Neural cell (in vitro differentiated cells): ENCODE measurements around the gene GAPDHS.

Experiments
- EP300 ChIP-seq: fragments of 450-650 bp; conservative IDR thresholded peaks from 2 replicates; pipeline ENCODE4 v1.6.1; 2014; ENCODE audit warnings: antibody characterized with exemption, mild to moderate bottlenecking, moderate library complexity; ENCODE audit not compliant: poor library complexity, severe bottlenecking
- EZH2 ChIP-seq: fragments of 200-600, 300-800 bp; shearing (Covaris generic), sonication (generic); IDR thresholded peaks from 2 replicates; pipeline ENCODE4 v1.6.1; 2014; ENCODE audit warnings: antibody characterized with exemption, low read length, borderline replicate concordance, mild to moderate bottlenecking; ENCODE audit not compliant: insufficient read depth, poor library complexity, severe bottlenecking
- POLR2AphosphoS5 ChIP-seq: IDR thresholded peaks from 2 replicates; pipeline ENCODE4 v1.6.1; 2012
- SMC3 ChIP-seq: fragments of 450-650 bp; conservative IDR thresholded peaks from 2 replicates; pipeline ENCODE4 v1.6.1; 2014; ENCODE audit warnings: antibody characterized with exemption, mild to moderate bottlenecking, moderate library complexity; ENCODE audit not compliant: poor library complexity
- TF ChIP-seq, protein P1 (sequence below): fragments of 450-650 bp; IDR thresholded peaks from 2 replicates; pipeline ENCODE4 v1.5.1; 2014; ENCODE audit warnings: antibody characterized with exemption, mild to moderate bottlenecking, moderate library complexity; ENCODE audit not compliant: poor library complexity, severe bottlenecking

DNA sequence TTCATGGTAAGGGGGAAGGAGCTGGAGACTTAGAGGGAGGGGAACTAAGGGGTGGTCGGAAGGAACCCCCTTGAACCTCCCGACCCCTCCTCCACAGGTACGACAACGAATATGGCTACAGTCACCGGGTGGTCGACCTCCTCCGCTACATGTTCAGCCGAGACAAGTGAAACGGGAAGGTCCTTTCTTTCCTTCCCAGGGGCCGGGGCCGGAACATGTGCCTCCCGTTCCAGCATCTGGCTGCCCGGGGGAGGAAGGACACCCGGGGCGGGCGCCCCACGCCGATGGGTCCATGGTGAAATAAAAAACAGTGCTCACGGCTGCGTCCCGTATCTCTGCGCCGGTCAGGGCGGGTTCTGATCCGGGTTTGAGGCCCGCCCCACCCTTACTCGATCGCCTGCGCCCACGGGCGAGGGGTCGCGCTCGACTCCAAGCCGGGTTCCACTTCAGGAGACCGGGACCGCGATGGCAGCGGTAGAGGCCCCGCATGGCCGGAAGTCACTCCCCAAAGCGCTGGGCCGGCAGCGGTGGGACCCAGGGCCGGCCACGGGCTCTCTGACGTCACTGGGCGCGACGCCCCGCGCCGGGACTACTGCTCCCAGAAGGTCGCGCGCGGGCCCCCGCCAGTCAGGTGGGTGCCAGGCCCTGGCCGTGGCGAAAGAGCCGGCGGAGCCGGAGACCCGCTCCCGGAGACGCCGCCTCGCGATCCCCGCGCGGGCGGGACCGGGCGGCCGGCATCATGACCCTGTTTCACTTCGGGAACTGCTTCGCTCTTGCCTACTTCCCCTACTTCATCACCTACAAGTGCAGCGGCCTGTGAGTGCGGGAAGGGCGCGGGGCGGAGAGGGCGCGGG lies 12.0 kb downstream of the GAPDHS start, which contains the start of gene TMEM147:
- TF ChIP-seq, protein P1, sequence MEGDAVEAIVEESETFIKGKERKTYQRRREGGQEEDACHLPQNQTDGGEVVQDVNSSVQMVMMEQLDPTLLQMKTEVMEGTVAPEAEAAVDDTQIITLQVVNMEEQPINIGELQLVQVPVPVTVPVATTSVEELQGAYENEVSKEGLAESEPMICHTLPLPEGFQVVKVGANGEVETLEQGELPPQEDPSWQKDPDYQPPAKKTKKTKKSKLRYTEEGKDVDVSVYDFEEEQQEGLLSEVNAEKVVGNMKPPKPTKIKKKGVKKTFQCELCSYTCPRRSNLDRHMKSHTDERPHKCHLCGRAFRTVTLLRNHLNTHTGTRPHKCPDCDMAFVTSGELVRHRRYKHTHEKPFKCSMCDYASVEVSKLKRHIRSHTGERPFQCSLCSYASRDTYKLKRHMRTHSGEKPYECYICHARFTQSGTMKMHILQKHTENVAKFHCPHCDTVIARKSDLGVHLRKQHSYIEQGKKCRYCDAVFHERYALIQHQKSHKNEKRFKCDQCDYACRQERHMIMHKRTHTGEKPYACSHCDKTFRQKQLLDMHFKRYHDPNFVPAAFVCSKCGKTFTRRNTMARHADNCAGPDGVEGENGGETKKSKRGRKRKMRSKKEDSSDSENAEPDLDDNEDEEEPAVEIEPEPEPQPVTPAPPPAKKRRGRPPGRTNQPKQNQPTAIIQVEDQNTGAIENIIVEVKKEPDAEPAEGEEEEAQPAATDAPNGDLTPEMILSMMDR, result no peak
- TF ChIP-seq EP300 (peak; percentile 46), POLR2AphosphoS5 (peak; percentile 79), SMC3 (peak; percentile 37), EZH2 (no peak)
